Activated T-helper 1 cell treated with anti-CD3 and anti-CD28 coated beads, Interleukin-2, amount 50 U/mL, for 16 hours (primary cell): ENCODE measurements around the gene GANAB.
"Not testable (repeated sequence)": the region's sequence is repeated elsewhere in the genome, so short reads cannot be mapped to it uniquely, and the experiment has no call there.

Source experiments
- DNase-seq, 2 donors: peaks; one replicate each; pipeline ENCODE4 v3.0.0-alpha.2; 2020; ENCODE audit warnings: low read depth in 1 of 2, low spot score in 1 of 2

Gene GANAB

DNA sequence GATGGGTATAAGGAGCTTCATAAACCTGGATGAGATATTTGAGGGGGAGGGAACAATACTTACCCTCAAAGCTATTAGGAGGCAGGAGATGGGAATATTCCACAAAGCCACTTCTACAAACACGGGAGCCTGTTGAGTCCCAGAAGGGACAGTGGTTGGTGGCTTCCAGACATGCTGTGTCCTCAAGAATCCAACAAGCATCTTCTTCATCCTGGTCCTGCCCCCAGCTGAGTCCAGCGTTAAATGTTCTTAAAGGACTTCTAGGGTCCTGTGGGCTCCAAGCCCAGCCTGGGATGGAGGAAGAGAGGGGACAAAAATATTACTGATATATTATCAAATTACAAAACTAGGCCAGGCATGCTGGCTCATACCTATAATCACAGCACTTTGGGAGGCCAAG lies 21.0 kb upstream of the GANAB start:
- no peak for DNase-seq

- no peak for DNase-seq
Observed at GRCh38 chr11:62666259-62666926, 20.0 kb upstream of the GANAB start.

- peak; percentile 30 to 40 for DNase-seq
Observed at GRCh38 chr11:62665599-62666258, 19.3 kb upstream of the GANAB start.

GRCh38 chr11:62665075-62665598 lies 18.7 kb upstream of the GANAB start, which contains the start of the genes C11orf98 and CSKMT:
TSS of gene C11orf98 (minus strand) at chr11:62665210. CDS start at chr11:62665169, 41 bp downstream.
TSS of gene CSKMT (plus strand) at chr11:62665312. CDS start at chr11:62665880, 568 bp downstream.
- peak; percentile 91 to 94 for DNase-seq

DNA sequence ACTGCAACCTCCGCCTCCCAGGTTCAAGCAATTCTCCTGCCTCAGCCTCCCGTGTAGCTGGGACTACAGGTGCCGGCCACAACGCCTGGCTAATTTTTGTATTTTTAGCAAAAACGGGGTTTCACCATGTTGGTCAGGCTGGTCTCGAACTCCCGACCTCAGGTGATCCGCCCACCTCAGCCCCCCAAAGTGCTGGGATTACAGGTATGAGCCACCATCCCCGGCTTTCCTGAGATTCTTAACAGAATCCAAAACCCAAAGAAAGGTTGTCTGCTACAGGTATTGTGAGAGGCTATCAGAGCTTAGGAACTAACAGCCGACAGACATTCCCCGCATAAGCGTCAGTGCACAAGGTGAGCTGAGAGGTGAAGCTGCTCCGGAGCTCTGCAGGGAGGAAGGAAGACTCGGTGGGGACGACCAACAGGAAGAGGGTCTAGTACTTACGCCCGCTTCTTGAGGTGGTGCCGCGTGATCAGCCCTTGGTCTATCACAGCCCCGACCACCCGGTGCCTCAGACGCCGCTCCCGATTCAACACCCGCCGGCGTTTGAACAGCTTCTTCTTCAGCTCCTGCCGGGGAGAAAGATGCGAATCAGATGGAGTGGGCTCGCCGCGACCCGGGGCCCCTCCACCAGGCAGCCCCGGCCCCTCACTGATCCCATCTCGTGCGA lies 18.1 kb upstream of the GANAB start:
- DNase-seq = peak in 1 of 2 donors; percentile 30

DNA sequence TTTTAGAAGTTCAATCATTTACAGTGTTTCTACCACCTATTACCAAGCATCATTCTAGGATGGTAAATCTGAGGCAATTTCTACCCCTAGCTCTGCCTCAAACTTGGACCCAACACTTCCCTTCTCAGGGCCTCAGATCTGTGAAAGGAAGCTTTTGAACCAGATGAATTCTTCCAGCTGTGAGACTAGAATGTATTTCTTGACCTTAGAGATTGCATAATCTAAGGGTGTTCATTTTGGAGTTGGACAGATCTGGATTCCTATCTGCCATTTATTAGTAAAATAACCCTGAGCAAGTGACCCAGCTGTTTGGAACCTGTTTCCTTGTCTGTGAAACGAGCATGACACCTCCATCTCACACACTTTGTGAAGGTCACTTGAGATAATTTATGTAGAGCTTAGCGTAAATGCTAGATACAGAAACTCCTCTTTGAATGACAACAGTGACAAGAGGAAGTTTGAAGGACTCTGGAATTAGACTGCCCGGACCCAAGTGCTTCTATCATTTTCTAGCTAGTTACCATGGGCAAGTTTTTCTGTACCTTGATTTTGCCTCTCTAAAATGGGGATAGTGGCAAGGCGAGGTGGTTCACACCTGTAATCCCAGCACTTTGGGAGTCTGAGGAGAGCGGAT lies 10.5 kb upstream of the GANAB start:
- no peak for DNase-seq

GRCh38 chr11:62654297-62654696 lies 7.9 kb upstream of the GANAB start:
- no peak for DNase-seq

DNA sequence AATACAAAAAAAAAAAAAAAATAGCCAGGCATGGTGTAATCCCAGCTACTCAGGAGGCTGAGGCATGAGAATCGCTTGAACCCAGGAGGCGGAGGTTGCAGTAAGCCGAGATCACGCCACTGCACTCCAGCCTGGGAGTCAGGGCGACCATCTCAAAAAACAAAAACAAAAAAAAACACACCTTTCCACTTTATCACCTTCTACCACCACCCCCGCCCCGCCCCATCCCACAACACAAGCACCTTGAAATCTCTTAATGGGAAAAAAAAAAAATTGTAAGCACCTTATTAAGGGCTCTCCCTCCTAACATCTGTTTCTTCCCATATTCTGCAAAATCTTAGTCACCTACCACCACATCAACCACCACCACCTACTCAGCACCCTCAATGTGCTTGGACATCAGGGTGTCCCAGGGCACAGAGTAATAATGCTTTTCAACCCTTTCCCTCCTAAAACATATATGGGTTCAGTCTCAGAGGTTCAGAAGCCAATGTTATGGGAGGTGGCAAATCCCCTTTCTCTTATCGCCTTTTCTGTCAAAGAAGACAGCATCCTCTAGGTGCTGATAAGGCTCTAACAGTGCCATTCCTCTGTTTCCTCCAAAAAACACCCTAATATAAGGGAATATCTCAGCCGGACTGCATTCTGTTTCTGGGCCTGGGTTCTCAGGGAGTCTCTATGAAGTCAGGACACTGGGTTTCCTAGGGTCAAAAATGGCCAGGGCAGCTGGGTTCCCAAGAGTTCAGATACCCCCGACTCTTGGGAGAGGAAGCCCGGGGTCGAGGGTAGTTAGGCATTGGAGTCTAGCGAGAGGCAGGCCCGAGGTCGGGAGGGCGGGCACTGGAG lies 6.0 kb upstream of the GANAB start:
- no peak for DNase-seq

DNA sequence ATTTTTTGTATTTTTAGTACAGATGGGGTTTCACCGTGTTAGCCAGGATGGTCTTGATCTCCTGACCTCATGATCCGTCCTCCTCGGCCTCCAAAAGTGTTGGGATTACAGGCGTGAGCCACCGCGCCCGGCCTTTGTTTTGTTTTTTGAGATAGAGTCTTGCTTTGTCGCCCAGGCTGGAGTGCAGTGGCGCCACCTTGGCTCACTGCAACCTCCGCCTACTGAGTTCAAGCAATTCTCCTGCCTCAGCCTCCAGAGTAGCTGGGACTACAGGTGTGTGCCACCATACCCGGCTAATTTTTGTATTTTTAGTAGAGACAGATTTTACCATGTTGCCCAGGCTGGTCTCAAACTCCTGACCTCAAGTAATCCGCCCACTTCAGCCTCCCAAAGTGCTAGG lies 3.9 kb upstream of the GANAB start:
- not testable (repeated sequence) for DNase-seq

GRCh38 chr11:62649486-62649885 lies 3.1 kb upstream of the GANAB start:
- no peak for DNase-seq

GRCh38 chr11:62648967-62649364 lies 2.6 kb upstream of the GANAB start:
- DNase-seq = no peak

- DNase-seq = no peak
Observed at GRCh38 chr11:62648185-62648966, 2.0 kb upstream of the GANAB start.

DNA sequence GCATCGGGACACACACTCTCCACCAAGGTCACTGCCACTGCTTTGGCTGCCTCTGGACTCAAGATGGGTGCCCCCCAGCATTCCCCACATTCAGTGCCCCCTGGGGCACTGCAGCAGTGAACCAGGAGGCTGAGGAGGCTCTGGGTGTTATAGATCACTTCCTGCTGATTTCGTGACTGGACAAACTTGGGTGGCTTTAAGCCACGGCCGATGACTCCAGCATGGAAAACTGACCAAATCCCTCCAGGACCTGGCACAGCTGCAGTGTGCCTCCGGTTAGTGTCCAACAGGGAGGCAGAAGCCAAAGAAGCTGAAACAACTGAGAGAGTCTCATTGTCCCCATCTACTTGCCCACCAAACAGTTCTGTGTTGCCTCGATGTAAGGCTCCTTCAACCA lies 1.2 kb upstream of the GANAB start:
- DNase-seq = no peak

DNA sequence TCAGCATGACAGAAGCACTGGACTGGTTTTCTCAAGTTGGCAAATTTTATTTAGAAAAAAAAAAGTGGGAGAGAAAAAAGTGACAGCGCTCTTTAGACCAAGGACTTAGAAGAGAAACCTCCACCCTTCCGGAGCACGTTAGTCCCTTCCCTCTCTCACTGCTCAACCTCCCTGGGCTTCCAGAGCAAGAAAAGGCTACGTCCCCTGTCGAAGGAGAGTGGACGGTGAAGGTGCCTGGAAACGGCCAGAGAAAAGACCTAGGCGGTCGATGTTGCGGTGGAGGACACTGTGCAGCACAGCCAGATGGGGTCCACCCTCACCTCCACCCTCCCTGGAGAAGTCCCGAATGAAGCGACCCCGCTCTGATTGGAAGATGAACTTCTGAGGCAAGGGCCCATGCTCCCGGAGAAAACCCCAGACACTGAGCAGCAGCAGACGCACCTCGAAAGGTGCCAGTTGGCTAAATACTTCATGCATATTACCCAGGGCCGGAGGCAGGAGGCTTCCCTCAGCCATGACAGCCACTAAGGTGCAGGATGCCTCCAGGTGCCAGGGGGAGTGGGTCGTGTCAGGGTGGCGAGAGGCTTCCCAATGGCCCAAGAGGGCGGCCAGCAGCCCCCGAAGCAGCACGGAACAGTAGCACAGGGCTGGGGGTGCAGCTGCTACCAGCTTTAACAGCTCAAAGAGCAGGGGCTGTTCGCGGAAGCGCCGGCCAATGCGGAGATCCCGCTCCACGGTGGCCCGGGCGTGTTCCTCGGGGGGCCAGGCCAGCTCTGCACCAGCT lies 604 bp upstream of the GANAB start:
- no peak for DNase-seq

- DNase-seq = no peak
Observed at GRCh38 chr11:62645671-62645945, 805 bp downstream of the GANAB start.

- no peak for DNase-seq
Observed at GRCh38 chr11:62644220-62644619, 2.2 kb downstream of the GANAB start.

GRCh38 chr11:62632492-62632891 lies 13.9 kb downstream of the GANAB start:
- DNase-seq = no peak

DNA sequence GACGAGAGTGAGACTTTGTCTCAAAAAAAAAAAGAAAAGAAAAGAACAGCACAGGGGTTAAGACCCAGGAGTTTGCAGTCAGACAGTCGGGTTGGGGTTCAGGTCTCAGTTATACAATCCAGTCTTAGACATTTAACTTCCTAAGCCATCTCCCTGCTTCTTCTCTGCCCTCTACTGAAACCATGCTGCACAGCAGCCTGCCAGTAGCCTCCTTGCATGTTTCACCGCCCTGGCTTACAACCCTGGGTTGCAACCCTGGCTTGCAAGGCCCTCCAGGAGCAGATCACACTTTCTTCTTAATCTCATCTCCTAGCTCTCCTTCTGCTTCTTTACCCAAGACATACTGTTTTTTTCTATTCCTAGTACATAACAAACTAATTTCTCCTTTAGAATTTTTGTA lies 18.7 kb downstream of the GANAB start:
- DNase-seq = no peak

DNA sequence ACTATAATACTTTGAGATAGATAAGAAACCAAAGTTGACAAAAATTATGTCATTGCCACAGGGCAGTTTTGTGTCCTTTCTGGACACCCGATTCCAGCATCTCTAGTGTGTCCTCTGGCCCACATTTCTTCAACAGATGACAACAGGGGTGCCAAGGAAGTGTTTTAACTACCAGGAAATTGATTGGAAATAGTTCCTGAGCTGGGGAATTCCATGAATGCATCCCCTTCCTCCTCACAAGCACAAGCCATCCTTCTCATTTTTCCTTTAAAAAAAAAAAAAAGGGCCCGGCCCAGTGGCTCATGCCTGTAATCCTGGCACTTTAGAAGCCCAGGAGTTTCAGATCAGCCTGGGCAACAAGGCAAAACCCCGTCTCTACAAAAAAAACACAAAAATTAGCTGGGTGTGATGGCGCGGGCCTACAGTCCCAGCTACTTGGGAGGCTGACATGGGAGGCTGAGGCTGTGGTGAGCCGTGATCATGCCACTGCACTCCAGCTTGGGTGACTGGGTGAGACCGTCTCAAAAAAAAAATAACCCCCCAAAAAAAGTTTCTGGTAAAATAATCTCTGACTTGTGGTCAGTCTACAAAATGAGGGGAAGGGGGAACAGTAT lies 23.8 kb downstream of the GANAB start:
- DNase-seq = no peak
